GM19239 (cell line): Measurements from ENCODE around the gene DUS2.

Experiments
- DNase-seq: peaks from one replicate; pipeline ENCODE4 v3.0.0; 2011; ENCODE audit warnings: low spot score; ENCODE audit not compliant: insufficient read length
- FAIRE-seq: peaks from 2 replicates; lab custom pipeline; 2011; peaks lifted over from hg19 to GRCh38; lab: Jason Lieb, UNC

DUS2 gene

GRCh38 chr16:68073902-68074760 lies 51.0 kb downstream of the DUS2 start:
- DNase-seq: no peak
- no peak for FAIRE-seq

DNA sequence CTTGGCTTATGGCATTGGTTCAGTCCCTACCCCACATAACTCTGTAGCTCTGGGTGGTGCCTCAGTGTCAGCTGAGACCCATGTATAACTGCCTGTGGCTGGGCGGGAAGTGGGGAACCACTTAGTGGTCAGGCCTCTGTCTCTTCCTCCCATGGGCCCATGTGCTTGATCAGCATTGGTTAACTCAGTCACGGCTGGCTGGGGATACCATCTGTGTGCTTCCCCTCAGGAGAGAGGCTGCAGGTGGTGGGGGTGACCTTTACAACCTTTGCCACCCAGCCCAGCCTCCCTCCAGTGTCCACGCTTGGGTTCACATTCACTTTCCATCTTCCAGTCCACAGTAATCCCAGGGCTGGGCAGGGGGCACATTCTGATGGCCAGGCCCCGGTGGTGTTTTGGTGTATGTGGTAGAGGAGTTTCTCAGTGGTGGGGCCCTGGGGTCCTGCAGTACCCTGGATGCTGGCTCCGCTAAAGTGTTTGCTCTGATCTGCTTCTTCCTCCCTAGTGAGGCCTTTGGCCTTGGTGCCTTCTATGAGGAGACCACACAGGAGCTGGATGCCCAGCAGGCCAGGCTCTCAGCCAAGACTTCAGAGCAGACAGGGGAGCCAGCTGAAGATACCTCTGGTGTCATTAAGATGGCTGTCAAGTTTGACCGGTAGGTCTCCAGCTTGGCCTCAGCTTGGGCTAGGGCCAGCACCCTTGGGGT lies 51.9 kb downstream of the DUS2 start:
- DNase-seq: peak; percentile 65

DNA sequence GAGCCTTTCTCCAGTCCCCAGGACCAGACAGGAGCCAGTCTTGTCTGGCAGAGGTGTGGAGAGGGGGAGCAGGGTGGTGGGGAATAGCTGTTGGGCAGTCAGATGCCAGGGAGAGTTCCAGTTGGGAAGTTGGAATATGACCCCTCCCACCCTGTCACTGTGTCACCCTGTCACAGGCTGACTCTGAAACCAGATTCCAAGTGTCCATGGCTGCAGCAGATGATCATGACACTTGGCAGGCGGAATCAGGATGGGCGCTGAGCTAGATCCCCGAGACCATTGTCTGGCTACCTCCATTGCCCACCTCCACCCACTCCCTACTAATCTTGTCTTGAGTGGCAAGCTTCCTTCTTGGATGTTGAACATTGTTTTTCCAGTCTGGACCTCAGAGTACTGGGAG lies 52.9 kb downstream of the DUS2 start:
- FAIRE-seq: no peak
- no peak for DNase-seq

More for the DNA sequence above, 51.9 kb downstream of the DUS2 start:
- FAIRE-seq: peak; percentile 99

DNA sequence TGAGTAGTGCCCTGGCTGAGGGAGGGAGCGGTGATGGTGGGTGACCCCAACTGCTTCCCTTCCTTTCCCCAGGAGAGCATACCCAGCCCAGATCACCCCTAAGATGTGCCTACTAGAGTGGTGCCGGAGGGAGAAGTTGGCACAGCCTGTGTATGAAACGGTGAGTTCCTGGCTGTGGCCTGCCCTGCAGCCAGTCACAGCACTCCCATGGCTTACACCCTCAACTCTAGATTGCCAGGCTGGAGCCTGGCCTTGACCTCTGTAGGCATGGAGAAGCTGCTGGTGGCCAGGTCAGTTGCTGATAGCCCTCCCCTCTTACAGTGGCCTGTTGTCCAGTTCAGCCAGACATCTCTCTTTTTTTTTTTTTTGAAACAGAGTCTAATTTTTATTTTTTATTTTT lies 53.5 kb downstream of the DUS2 start:
- FAIRE-seq (no peak), DNase-seq (no peak)

GRCh38 chr16:68077866-68078700 lies 55.0 kb downstream of the DUS2 start:
- no peak for DNase-seq
- no peak for FAIRE-seq

DNA sequence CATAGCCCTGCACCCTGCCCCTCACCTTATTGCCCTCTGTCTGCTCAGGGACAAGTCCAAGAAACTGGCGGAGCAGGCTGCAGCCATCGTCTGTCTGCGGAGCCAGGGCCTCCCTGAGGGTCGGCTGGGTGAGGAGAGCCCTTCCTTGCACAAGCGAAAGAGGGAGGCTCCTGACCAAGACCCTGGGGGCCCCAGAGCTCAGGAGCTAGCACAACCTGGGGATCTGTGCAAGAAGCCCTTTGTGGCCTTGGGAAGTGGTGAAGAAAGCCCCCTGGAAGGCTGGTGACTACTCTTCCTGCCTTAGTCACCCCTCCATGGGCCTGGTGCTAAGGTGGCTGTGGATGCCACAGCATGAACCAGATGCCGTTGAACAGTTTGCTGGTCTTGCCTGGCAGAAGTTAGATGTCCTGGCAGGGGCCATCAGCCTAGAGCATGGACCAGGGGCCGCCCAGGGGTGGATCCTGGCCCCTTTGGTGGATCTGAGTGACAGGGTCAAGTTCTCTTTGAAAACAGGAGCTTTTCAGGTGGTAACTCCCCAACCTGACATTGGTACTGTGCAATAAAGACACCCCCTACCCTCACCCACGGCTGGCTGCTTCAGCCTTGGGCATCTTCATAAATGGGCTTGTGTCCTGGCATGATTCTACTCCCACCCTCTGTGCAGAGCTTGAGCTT lies 55.8 kb downstream of the DUS2 start:
- DNase-seq (no peak), FAIRE-seq (no peak)

- no peak for DNase-seq
- FAIRE-seq: no peak
Measured at GRCh38 chr16:68079376-68079625, 56.2 kb downstream of the DUS2 start.

- DNase-seq (no peak), FAIRE-seq (peak; percentile 83)
Measured at GRCh38 chr16:68079626-68080344, 56.7 kb downstream of the DUS2 start.

GRCh38 chr16:68081861-68082628 lies 59.0 kb downstream of the DUS2 start:
- FAIRE-seq: no peak
- no peak for DNase-seq

DNA sequence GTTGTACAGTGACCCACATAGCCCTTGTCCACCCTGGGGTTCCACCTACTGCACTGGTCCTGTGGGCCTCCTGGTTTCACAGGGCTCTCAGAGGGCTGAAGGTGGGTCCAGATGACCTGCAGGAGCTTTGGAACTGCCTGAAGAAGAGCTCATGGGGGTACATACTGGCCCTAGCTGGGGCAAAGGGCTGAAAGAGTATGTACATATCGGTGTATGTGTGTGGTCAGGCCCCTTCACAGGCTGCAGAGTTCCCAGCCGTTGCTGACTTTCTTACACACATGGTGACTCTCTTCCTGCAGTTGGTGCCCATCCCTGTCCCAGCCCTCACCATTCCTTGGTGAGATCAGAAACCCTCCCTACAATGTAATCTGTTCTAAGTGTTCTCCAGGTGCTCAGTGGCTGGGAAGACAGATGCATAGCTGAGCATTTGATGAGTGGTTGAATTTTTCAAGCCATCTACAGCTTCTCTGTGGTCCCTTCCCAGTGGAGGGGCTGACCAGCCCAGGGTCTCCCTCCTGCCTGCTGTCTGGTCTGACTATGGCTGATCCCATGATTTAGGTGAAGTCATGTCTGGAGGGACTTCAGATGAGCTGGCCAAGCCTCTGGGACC lies 59.6 kb downstream of the DUS2 start:
- DNase-seq (no peak), FAIRE-seq (no peak)

DNA sequence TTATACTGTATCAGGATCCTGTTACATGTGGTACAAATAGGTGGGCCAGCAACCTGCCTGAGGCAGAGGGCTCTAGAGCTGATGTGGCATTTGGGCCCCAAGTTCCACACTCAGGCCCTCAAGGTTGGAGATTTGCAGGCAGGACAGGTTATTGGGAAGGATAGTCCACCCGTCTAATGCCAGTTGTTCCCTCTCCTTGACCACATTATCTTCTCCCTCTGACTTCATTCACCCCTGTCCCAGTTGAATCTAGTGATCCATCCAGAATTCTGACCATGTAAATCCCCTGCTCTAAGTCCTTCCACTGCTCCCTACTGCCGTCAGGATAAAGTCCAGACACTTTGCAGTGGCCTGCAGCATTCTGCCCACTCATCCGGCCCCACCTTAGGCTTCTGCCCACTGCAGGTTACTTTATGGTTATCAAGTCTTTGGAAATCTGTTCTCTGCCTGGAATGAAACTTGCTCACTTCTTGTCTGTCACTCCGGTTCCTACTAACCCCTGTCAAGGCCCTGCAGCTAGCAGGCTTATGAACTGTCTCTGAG lies 60.2 kb downstream of the DUS2 start:
- DNase-seq (no peak), FAIRE-seq (no peak)

DNA sequence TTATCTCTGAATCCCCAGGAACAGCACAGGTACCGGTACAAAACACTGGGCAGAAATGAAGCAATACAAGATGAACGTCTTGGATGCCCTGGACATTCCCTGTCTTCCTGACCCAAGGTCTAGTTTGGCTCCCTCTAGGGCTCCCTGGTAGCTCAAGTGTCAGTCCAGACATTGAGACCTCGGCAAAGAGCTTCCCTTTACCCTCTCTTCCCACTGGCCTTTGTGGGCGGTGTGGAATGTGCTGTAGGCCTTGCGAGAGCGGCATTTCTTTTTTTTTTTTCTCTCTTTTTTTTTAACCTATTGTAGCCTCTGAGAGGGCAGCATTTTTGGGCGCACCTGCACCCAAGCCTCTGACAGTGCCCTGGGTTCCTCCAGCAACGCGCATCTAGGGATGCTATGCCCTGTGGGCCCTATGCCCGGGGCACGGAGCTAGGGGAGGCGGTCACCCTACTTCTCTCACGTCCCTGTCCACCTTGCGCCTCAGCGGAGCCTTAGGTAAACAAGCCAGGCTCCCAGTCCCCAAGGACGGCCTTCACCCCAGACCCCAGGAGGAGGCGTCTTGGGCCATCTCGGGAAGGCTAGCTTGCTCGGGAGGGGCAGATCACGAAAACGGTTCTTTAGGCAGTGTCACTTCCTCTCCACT lies 60.9 kb downstream of the DUS2 start:
- FAIRE-seq: no peak
- no peak for DNase-seq

DNA sequence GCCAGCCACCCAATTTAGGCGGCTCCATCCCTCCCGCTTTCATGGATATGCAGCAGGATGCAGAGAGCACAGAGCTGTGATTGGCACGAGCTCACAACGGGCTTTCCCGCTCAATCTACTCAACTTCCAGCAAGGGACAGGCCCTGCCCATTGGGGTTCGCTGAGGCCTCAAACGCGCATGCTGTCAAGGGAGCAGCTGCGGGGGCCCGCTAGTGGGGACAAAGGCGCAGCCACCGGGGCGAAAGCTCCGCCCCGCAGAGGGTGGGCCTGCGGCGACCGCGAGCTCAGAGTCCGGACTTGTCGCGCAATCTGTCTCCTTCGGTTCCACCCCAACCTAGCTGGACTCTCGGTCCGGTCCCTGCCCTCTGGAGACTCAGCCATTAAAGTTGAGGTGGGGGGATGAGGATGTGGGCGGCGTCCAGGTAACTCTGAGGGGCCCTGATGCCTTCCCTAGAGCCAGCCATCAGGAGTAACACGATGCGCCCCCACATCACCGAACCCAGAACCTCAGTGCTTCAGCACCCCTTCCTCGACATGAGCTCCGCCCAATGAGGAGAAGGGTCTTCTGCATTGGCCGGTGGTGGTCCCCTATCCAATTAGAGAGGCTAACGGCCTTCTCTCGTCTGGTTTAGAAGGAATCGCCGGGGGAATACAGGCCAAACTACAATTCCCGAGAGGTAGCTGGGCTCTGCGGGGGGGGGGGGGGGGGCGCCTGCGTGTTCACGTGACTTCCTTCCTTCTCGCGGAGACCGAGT lies 61.6 kb downstream of the DUS2 start:
- FAIRE-seq (peak; percentile 85), DNase-seq (peak; percentile 67)

GRCh38 chr16:68085259-68086071 lies 62.4 kb downstream of the DUS2 start, which contains the start of gene NFATC3:
TSS of gene NFATC3 (plus strand) at chr16:68085370. CDS start at chr16:68085682, 312 bp downstream.
- FAIRE-seq: peak; percentile 87
- DNase-seq: peak; percentile 88

- FAIRE-seq (peak; percentile 45), DNase-seq (no peak)
Measured at GRCh38 chr16:68086336-68086841, 63.3 kb downstream of the DUS2 start.

GRCh38 chr16:68086860-68087268 lies 63.8 kb downstream of the DUS2 start:
- no peak for DNase-seq
- FAIRE-seq: peak; percentile 35
